ENCODE measurements around the gene SLC24A3.

SLC24A3 gene

DNA sequence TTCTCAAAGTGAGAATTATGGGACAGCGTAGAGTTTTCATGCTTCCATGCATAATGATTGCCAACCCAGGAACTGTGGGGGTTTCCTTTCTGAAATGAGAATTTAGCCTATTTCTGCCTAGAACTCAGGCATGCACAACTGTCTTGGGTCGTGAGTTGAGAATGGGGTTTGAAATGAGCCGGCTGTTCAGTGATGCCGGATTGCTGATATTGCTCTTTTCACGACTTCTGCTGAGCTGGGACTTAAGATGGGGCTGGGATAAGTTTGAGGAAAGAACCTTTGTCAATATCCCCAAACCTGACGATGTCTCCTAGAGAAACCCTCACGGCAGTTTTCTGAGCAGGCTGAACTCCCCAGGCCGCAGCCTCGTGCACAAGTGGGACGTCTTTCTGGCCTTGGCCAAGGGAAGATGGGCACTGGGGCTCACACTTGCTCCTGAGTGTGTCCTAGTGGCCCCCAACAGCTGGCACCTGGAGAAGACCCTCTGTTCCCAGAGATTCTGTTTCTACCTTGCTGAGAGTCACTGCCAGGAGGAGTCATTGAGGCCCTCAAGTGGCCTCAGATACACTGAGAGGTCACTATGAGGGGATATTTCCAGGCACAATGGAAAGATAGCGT lies 511.5 kb downstream of the SLC24A3 start:
- no peaks in the 10 kb centered on the region for H3K9me3 ChIP-seq (ENCODE audit: control insufficient read depth, low read length)
- no peak overlapping the region for H3K9ac ChIP-seq (ENCODE audit: low read length)
- H3K36me3 ChIP-seq (ENCODE audit: control insufficient read depth, insufficient read depth, low read length) = no peaks in the 10 kb centered on the region
- no peaks in the 10 kb centered on the region for H3K27me3 ChIP-seq (ENCODE audit: control insufficient read depth, insufficient read depth, low read length)
- H3K4me1 ChIP-seq (ENCODE audit: control insufficient read depth, insufficient read depth, low read length) = no peaks in the 10 kb centered on the region
- no peak overlapping the region for H3K4me3 ChIP-seq (ENCODE audit: low read length)

DNA sequence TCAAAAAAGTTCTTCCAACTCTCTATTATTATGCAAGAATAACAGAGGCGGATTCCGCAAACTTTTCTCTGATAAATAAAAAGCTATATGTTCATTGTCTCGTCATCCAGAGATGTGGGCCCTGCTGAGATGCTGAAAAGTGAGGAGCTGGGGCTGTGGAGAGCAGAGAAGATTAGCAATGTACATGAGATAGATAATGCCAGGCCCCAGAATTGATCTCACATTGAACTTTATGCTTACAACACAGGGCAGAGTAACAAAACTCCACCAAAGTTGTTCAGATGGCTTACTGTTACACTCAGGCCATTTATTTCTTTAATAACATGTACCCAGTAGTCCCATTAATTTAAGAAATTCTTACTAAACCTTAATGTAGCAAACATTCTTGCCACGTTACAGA lies 512.9 kb downstream of the SLC24A3 start:
- H3K4me3 ChIP-seq (ENCODE audit: low read length) = no peak overlapping the region
- H3K27me3 ChIP-seq (ENCODE audit: control insufficient read depth, insufficient read depth, low read length) = no peaks in the 10 kb centered on the region
- no peak overlapping the region for H3K9ac ChIP-seq (ENCODE audit: low read length)
- no peaks in the 10 kb centered on the region for H3K36me3 ChIP-seq (ENCODE audit: control insufficient read depth, insufficient read depth, low read length)
- no peaks in the 10 kb centered on the region for H3K4me1 ChIP-seq (ENCODE audit: control insufficient read depth, insufficient read depth, low read length)
- no peaks in the 10 kb centered on the region for H3K9me3 ChIP-seq (ENCODE audit: control insufficient read depth, low read length)

GRCh38 chr20:19725814-19726525 lies 513.5 kb downstream of the SLC24A3 start:
- H3K36me3 ChIP-seq (ENCODE audit: control insufficient read depth, insufficient read depth, low read length) = no peaks in the 10 kb centered on the region

DNA sequence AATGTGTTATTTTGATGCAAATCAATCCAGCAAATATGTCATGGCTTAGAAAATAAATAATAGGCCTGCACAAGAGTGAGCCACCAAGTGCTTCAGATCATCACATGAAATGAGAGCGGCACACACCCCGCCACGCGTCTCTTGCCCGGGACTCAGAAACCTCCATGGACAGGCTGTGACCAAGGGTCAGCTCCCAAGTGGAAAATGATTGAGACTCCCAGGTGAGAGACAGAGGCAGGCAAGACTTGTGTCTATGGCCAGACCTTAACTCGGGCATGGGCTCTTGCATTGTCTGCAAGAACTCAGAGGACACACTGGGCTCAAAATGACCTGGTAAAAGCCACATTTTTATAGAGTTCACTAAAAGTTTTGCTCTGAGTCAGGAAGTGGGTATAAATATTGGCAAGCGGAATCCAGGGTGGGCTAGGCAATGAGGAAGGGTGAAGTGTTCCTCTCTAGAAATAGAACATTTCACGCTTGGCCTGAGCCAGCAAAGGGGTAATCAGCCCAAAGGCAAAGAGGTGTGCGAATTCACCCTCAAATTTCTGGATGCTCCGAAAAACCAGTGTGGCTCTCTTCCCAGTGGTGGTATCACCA lies 514.9 kb downstream of the SLC24A3 start:
- no peaks in the 10 kb centered on the region for H3K4me1 ChIP-seq (ENCODE audit: control insufficient read depth, insufficient read depth, low read length)
- no peaks in the 10 kb centered on the region for H3K27me3 ChIP-seq (ENCODE audit: control insufficient read depth, insufficient read depth, low read length)
- no peak overlapping the region for H3K4me3 ChIP-seq (ENCODE audit: low read length)
- H3K9ac ChIP-seq (ENCODE audit: low read length) = no peak overlapping the region
- H3K36me3 ChIP-seq (ENCODE audit: control insufficient read depth, insufficient read depth, low read length) = no peaks in the 10 kb centered on the region
- no peaks in the 10 kb centered on the region for H3K9me3 ChIP-seq (ENCODE audit: control insufficient read depth, low read length)

More at GRCh38 chr20:19725814-19726525, 513.5 kb downstream of the SLC24A3 start:
- no peaks in the 10 kb centered on the region for H3K9me3 ChIP-seq (ENCODE audit: control insufficient read depth, low read length)
- H3K4me1 ChIP-seq (ENCODE audit: control insufficient read depth, insufficient read depth, low read length) = no peaks in the 10 kb centered on the region
- no peak overlapping the region for H3K9ac ChIP-seq (ENCODE audit: low read length)
- no peak overlapping the region for H3K4me3 ChIP-seq (ENCODE audit: low read length)
- H3K27me3 ChIP-seq (ENCODE audit: control insufficient read depth, insufficient read depth, low read length) = no peaks in the 10 kb centered on the region

- Histone ChIP-seq H3K36me3 (ENCODE audit: control insufficient read depth, insufficient read depth, low read length) (no peaks in the 10 kb centered on the region), H3K4me1 (ENCODE audit: control insufficient read depth, insufficient read depth, low read length) (peaks cover 4% of the 10 kb centered on the region), H3K27me3 (ENCODE audit: control insufficient read depth, insufficient read depth, low read length) (no peaks in the 10 kb centered on the region), H3K9ac (ENCODE audit: low read length) (no peak overlapping the region), H3K4me3 (ENCODE audit: low read length) (no peak overlapping the region), H3K9me3 (ENCODE audit: control insufficient read depth, low read length) (no peaks in the 10 kb centered on the region)
Measured at GRCh38 chr20:19729672-19730071, 517.2 kb downstream of the SLC24A3 start.

DNA sequence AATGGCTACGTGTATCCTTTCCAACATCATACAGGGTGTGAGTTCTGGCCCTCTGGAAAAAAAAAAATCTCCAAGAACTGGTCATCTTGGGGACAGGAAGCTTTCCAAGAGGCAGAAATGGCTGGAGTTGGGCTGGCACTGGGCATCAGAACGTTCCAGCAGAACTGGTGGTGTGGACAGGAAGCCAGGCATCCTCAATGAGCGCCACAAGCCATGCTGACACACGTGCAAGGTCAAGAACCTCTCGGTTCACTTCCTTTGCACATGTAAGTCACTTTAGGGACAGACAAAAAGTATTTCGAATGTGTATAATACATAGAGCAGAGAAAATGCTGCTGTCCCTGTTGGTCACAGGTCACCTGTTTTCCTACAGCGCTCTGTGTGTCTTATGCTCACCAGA lies 518.3 kb downstream of the SLC24A3 start:
- Histone ChIP-seq H3K27me3 (ENCODE audit: control insufficient read depth, insufficient read depth, low read length) (no peaks in the 10 kb centered on the region), H3K9me3 (ENCODE audit: control insufficient read depth, low read length) (no peaks in the 10 kb centered on the region)

DNA sequence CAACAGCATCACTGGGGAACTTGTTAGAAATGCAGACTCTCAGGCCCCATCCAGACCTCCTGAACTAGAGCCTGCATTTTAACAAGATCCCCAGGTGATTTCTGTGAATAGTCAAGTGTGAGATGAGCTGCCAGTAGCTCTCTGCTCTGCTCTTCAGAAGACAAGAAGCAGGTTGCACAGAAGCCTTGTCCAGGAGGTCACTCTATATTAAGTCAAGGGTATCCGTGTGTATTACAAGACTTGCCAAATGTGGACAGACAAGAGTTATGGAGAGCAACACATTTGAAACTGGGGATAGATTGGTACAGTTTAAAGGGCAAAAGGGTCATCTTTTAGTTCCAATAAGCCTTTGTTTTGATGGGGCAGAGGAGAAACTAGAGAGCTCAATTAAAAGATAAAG lies 522.4 kb downstream of the SLC24A3 start:
- Histone ChIP-seq H3K36me3 (ENCODE audit: control insufficient read depth, insufficient read depth, low read length) (no peaks in the 10 kb centered on the region), H3K4me3 (ENCODE audit: low read length) (no peak overlapping the region), H3K9ac (ENCODE audit: low read length) (no peak overlapping the region), H3K4me1 (ENCODE audit: control insufficient read depth, insufficient read depth, low read length) (peaks cover 36% of the 10 kb centered on the region), H3K27me3 (ENCODE audit: control insufficient read depth, insufficient read depth, low read length) (no peaks in the 10 kb centered on the region), H3K9me3 (ENCODE audit: control insufficient read depth, low read length) (no peaks in the 10 kb centered on the region)

More for the DNA sequence above, 518.3 kb downstream of the SLC24A3 start:
- H3K4me1 ChIP-seq (ENCODE audit: control insufficient read depth, insufficient read depth, low read length) = peaks cover 15% of the 10 kb centered on the region
- H3K9ac ChIP-seq (ENCODE audit: low read length) = no peak overlapping the region
- no peak overlapping the region for H3K4me3 ChIP-seq (ENCODE audit: low read length)
- no peaks in the 10 kb centered on the region for H3K36me3 ChIP-seq (ENCODE audit: control insufficient read depth, insufficient read depth, low read length)

DNA sequence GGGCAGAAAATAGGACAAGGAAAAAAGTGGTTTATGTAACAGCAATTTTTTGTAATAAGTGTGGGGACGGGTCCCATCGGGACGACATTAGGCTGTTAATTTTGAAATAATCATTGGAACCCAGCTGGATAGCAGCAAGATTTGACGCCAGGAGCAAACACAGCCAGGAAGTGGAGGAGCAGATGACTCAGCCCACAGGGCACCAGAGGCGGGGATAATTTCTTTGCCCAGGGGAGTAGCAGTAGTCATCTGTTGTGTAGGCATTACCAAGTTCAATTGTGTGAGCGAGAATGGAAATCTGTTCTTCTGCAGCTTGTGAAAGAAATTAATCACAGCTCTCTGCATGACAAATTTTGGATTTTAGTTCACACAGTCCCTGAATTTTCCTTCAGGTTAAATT lies 523.0 kb downstream of the SLC24A3 start:
- H3K4me3 ChIP-seq (ENCODE audit: low read length) = no peak overlapping the region
- H3K4me1 ChIP-seq (ENCODE audit: control insufficient read depth, insufficient read depth, low read length) = peaks cover 36% of the 10 kb centered on the region
- no peaks in the 10 kb centered on the region for H3K27me3 ChIP-seq (ENCODE audit: control insufficient read depth, insufficient read depth, low read length)
- no peaks in the 10 kb centered on the region for H3K9me3 ChIP-seq (ENCODE audit: control insufficient read depth, low read length)
- H3K9ac ChIP-seq (ENCODE audit: low read length) = peak overlapping the region; percentile 36
- H3K36me3 ChIP-seq (ENCODE audit: control insufficient read depth, insufficient read depth, low read length) = no peaks in the 10 kb centered on the region

DNA sequence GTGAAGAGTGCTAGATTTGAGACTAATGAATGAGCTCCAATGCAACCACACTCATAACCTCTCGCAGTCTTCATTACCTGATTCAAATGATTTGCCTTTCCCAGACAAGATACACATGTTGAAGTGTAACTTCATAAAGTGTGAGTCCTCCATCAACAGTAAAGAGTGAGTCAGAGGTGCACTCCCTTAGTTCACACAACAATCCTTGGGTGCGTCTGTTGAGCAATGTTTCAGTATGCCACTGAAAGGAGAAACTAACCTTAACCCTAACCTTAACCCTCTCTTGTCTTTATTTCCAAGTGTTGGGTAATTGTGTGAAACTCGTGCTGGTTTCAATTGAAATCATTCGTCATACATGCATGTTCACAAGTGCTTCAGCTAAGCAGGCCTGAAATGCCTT lies 524.6 kb downstream of the SLC24A3 start:
- peak overlapping the region; percentile 1 for H3K9ac ChIP-seq (ENCODE audit: low read length)
- H3K9me3 ChIP-seq (ENCODE audit: control insufficient read depth, low read length) = no peaks in the 10 kb centered on the region

GRCh38 chr20:19738951-19739350 lies 526.5 kb downstream of the SLC24A3 start:
- Histone ChIP-seq H3K4me3 (ENCODE audit: low read length) (no peak overlapping the region), H3K9me3 (ENCODE audit: control insufficient read depth, low read length) (no peaks in the 10 kb centered on the region), H3K9ac (ENCODE audit: low read length) (no peak overlapping the region), H3K4me1 (ENCODE audit: control insufficient read depth, insufficient read depth, low read length) (peaks cover 36% of the 10 kb centered on the region), H3K27me3 (ENCODE audit: control insufficient read depth, insufficient read depth, low read length) (no peaks in the 10 kb centered on the region), H3K36me3 (ENCODE audit: control insufficient read depth, insufficient read depth, low read length) (no peaks in the 10 kb centered on the region)

More for the DNA sequence above, 524.6 kb downstream of the SLC24A3 start:
- Histone ChIP-seq H3K4me3 (ENCODE audit: low read length) (no peak overlapping the region), H3K27me3 (ENCODE audit: control insufficient read depth, insufficient read depth, low read length) (no peaks in the 10 kb centered on the region), H3K4me1 (ENCODE audit: control insufficient read depth, insufficient read depth, low read length) (peaks cover 36% of the 10 kb centered on the region), H3K36me3 (ENCODE audit: control insufficient read depth, insufficient read depth, low read length) (no peaks in the 10 kb centered on the region)

DNA sequence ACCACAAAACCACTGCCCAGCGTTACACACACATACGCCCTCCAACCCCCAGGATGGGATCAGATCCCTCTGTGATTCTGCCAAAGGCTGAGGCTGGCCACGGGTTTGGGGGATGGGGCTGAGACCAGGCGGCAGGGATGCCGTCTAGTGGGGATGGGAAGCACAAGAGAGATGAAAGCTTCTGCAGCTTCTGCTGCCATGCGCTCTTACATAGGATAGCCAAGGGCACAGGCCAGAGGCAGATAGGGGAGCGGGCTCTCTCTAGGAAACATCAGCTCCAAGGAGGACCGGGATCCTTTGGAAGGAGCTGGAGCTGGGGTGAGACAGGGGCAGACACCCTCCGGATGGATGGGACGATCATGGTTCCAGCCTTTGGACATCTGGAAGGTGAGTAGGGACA lies 526.9 kb downstream of the SLC24A3 start:
- Histone ChIP-seq H3K4me3 (ENCODE audit: low read length) (no peak overlapping the region), H3K9me3 (ENCODE audit: control insufficient read depth, low read length) (no peaks in the 10 kb centered on the region), H3K27me3 (ENCODE audit: control insufficient read depth, insufficient read depth, low read length) (no peaks in the 10 kb centered on the region), H3K9ac (ENCODE audit: low read length) (no peak overlapping the region), H3K36me3 (ENCODE audit: control insufficient read depth, insufficient read depth, low read length) (no peaks in the 10 kb centered on the region), H3K4me1 (ENCODE audit: control insufficient read depth, insufficient read depth, low read length) (peaks cover 35% of the 10 kb centered on the region)

- Histone ChIP-seq H3K4me1 (ENCODE audit: control insufficient read depth, insufficient read depth, low read length) (peaks cover 23% of the 10 kb centered on the region), H3K27me3 (ENCODE audit: control insufficient read depth, insufficient read depth, low read length) (no peaks in the 10 kb centered on the region), H3K36me3 (ENCODE audit: control insufficient read depth, insufficient read depth, low read length) (no peaks in the 10 kb centered on the region)
Measured at GRCh38 chr20:19740512-19740911, 528.1 kb downstream of the SLC24A3 start.

More at GRCh38 chr20:19740512-19740911, 528.1 kb downstream of the SLC24A3 start:
- Histone ChIP-seq H3K4me3 (ENCODE audit: low read length) (no peak overlapping the region), H3K9me3 (ENCODE audit: control insufficient read depth, low read length) (no peaks in the 10 kb centered on the region), H3K9ac (ENCODE audit: low read length) (no peak overlapping the region)
